DMS153 treated with DMSO at 0.1 percent for 48 hours (cell line): ENCODE data around the gene BHLHE23.

Experiments used
- DNase-seq: peaks from one replicate; lab custom pipeline; 2025; ENCODE audit not compliant: unreplicated experiment; lab: John Stamatoyannopoulos, UW

The BHLHE23 gene

GRCh38 chr20:62993856-62994494 is 12.8 kb downstream of the BHLHE23 start:
- no peak for DNase-seq

GRCh38 chr20:62991863-62992262 is 14.9 kb downstream of the BHLHE23 start:
- no peak for DNase-seq

- DNase-seq: no peak
Observed at GRCh38 chr20:62991196-62991807, 15.5 kb downstream of the BHLHE23 start.

- no peak for DNase-seq
Observed at GRCh38 chr20:62990306-62990825, 16.4 kb downstream of the BHLHE23 start.

GRCh38 chr20:62989201-62989601 is 17.6 kb downstream of the BHLHE23 start:
- no peak for DNase-seq

- no peak for DNase-seq
Observed at GRCh38 chr20:62987114-62987513, 19.6 kb downstream of the BHLHE23 start.

GRCh38 chr20:62986257-62986800 is 20.4 kb downstream of the BHLHE23 start:
- DNase-seq: no peak

GRCh38 chr20:62985444-62985778 is 21.4 kb downstream of the BHLHE23 start:
- DNase-seq: no peak

- peak; percentile 76 for DNase-seq
Observed at GRCh38 chr20:62984666-62985443, 21.9 kb downstream of the BHLHE23 start.

GRCh38 chr20:62983210-62983609 is 23.6 kb downstream of the BHLHE23 start:
- no peak for DNase-seq

- DNase-seq: no peak
Observed at GRCh38 chr20:62982124-62983075, 24.4 kb downstream of the BHLHE23 start.

GRCh38 chr20:62980970-62981369 is 25.8 kb downstream of the BHLHE23 start:
- DNase-seq: no peak

GRCh38 chr20:62980380-62980960 is 26.3 kb downstream of the BHLHE23 start:
- peak; percentile 59 for DNase-seq

- no peak for DNase-seq
Observed at GRCh38 chr20:62979876-62980373, 26.8 kb downstream of the BHLHE23 start.

- DNase-seq: no peak
Observed at GRCh38 chr20:62979310-62979709, 27.5 kb downstream of the BHLHE23 start.

- DNase-seq: no peak
Observed at GRCh38 chr20:62978561-62978943, 28.2 kb downstream of the BHLHE23 start.

GRCh38 chr20:62977613-62978560 is 28.9 kb downstream of the BHLHE23 start:
- peak; percentile 16 for DNase-seq

- DNase-seq: no peak
Observed at GRCh38 chr20:62976886-62977285, 29.9 kb downstream of the BHLHE23 start.
